HG03097 (cell line): Measurements from ENCODE around the gene UBTF.

Experiments
- ATAC-seq: cut with Tn5 transposase; IDR thresholded peaks from one replicate; pipeline ENCODE4 v1.9.1; 2021; ENCODE audit not compliant: unreplicated experiment, low FRiP score

UBTF gene

DNA sequence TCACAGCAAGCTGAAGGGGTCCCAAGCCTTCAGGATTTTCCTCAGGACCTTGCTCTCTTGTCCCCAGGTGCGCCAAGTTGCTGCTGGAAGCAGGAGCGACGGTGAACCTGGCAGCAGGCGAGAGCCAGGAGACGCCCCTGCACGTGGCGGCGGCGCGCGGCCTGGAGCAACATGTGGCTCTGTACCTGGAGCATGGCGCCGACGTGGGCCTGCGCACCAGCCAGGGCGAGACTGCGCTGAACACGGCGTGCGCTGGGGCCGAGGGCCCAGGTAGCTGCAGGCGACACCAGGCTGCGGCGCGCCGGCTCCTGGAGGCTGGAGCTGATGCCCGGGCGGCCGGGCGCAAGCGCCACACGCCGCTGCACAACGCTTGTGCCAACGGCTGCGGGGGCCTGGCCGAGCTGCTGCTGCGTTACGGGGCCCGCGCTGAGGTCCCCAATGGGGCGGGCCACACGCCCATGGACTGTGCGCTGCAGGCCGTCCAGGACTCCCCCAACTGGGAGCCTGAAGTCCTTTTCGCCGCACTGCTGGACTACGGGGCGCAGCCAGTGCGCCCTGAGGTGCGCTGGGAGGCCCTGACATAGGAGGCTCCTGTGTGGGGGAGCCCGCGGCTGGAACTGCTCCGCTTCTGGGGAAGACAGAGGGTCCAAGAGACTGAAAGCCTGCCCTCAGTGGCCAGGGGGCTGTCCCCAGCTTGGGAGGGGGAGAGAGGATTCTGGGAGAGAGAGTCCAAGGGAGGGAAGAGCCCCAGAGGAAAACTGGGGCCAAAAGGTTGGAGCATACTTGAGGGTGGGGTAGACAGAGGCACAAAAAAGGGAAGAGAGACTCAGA, 42.6 kb downstream of the UBTF start:
- ATAC-seq = no peak

DNA sequence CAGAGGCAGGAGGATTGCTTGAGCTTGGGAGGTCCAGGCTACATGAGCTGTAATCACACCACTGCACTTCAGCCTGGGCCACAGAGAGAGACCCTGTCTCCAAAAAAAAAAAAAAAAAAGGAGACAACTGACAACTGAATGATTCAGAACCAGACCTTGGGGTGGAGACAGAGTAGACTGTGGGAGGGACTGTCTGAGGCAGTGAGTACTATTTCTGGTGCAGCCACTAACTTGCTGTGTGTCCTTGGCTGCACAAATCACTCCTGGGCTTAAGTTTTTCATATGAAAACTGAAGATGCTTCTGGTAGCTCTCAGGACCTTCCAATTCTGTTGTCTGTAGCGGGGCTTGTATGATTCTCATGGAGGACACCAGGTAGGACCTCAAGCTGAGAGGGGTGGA, 43.2 kb downstream of the UBTF start:
- no peak for ATAC-seq

DNA sequence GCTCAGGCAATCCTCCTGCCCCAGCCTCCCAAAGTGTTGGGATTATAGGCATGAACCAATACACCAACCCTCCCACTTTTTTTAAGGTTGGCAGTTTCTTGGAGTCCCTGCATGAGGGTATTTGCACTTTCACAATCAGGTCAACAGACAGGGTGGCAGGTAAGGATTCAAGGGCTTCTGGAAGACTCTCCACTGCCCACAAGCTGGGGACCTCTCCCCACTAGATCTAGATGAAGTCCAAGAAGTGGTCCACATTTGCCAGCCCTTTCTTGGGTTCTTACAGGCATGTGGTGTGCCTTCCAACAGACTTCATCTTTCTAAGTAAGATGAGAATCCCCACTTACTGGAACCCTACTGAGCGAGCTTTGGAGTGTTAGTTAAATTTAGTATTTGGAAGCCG, 45.0 kb downstream of the UBTF start:
- ATAC-seq = no peak

DNA sequence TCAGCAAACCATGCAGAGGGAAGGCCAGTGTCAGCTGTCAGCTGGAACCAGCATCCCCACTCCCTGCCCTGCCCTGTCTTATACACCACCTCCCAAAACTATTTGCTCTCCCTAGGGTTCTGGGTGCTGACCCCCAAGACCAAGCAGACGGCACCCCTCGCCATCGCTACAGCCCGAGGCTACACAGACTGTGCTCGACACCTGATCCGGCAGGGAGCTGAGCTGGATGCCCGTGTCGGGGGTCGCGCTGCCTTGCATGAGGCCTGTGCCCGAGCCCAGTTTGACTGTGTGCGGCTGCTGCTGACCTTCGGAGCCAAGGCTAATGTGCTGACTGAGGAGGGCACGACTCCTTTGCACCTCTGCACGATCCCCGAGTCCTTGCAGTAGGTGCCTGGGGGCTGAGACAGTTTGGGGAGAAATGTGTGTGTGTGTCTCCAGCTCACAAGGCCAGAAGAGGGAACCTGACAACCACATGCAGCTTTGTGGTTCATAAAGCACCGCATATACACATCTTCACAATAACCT, 47.5 kb downstream of the UBTF start:
- ATAC-seq = no peak

DNA sequence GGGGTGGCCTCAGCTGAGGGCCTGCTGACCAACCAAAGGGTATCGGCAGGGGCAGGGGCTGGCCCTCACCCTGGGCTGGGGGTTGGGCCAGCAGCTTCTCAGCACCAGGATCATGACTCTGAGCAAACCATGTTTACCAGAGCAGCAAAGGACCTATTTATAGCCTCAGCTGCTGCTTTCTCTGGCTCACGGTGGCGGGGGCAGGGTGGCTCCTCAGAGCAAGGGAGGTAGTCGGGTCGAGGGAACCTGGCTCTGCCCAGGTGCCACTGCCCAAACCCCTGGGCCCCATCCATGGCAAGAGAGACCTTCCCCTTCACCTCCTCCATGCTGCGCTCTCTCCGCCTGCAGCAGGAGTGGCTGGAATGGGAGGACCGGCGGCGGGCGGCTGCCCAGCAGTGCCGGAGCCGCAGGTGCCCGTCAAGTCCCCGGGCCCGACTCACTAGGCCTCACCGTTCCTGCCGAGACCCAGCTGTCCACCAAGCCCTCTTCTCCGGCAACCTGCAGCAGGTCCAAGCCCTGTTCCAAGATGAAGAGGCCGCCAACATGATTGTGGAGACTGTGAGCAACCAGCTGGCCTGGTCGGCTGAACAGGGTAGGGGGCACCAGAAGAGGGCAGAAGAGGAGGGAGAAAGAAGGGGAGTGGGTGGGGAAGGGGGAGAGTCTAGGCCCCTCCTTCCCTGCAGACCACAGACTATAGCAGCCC, 48.8 kb downstream of the UBTF start, which contains the start of gene ASB16:
ASB16 (plus strand) TSS at position 206 of the 703 bp plus-strand sequence; CDS start at position 292, 86 bp downstream.
- ATAC-seq = no peak

DNA sequence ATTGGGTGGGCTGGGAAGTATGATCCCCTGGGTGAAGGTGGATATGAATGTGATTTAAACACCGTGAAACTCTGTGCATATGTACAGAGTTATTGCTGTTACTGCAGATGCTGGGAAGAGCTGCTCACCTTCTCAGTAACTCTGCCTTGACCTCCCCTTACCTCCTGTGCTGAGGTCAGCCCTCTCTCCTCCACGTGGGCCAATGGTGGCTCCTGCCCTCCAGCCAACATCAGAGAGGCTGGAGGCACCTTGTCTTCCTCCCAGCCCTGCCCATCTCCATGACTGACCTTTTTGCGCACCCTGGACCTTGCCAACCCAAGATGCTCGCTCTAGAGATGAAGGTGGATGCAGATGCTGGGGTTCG, 49.4 kb downstream of the UBTF start:
- ATAC-seq = no peak

DNA sequence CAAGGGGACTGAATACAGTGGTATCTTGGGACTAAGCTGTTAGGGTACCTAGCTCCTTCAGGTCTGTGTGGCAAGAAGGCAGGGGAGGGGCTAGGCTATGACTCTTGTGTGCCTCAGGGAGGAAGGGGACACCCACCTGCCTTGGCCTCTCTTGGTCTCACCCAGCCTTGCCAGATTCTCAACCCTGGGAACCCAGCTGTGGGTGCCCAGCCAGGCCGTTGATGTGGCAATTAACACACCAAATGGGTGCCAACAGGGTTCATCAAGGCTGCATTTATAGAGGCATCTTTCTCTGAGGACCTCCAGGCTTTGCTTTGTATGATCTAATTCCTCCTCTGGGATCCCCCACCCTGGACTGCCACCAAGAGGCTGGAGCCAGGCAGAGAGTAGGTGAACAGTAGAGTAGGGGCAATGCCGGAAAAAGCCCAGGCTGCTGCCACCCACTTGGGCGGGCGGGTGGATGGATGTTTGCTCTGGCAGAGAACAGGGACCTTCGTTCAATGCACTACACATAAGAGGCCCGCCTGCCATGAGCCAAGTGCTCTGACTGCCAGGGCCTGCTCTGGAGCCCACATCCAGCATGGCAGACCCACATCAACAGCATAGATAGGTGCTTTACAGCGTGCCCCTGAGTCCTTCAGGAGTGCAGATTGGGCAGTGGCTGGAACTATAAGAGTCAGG, 52.2 kb downstream of the UBTF start:
- no peak for ATAC-seq

DNA sequence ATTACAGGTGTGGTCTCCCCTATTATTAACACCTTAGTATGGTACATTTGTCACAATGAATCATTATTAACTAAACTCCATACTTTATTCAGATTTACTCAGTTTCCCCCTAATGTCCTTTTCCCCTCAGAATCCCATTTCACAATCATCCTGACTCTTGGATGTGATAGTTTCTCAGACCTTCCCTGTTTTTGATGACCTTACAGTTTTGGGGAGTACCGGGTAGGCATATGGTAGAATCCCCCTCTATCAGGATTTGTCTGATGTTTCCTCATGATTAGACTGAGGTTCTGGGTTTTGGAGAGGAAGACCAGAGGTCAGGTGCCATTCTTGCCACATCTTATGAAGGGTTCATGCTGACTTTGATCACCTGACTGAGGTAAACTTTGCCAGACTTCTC, 55.0 kb downstream of the UBTF start:
- ATAC-seq = no peak

DNA sequence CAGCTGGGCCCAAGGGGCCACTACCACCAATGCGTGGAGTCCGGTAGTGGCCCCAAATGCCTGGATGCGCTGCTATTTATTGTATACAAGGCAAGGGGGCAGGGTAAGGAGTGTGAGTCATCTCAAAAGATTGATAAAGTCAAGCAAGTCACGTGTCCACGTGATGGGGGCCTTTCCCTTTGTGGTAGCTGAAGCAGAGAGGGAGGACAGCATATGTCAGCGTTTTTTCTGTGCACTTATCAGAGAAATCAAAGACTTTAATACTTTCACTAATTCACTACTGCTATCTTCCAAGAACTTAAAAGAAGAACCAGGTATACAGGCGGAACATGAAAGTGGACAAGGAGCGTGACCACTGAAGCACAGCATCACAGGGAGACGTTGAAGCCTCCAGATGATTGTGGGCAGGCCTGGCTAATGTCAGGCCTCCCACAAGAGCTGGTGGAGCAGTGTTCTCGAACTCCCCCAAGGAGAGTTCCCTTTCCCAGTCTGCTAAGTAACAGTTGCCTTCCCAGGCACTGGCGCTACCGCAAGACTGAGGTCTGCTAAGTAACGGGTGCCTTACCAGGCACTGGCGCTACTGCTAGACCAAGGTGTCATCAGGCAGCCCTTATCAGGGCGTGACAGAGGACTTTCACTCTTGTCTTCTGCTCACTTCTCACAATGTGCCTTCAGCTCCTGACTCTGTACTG, 59.8 kb downstream of the UBTF start:
- ATAC-seq = no peak

DNA sequence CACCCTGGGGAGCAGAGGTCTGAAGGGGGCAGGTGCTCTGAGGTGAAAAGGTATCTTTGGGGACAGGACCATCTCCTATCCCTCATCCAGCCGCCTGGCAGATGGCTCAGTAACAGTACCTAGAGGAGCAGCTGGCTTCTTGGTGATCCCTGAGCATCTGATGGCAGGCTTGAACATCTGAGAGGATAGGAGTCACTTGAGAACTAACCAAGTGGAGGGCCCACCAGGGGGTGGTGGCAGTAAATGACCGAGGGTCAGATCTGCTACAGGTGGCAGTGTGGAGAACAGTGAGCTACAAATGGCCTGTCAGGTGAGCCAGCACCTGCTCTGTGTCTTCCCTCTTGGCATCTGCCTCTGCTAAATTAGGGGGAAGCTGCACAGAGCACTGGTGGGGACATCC, 64.0 kb downstream of the UBTF start:
- no peak for ATAC-seq
